GM15510 (cell line): Measurements from ENCODE around the gene MUC4.

ENCODE experiments used
- POLR2A ChIP-seq: IDR thresholded peaks from 3 replicates; pipeline ENCODE4 v1.6.1; 2011; ENCODE audit warnings: borderline replicate concordance; ENCODE audit not compliant: insufficient read length; ENCODE audit errors: extremely low read depth

The MUC4 gene

GRCh38 chr3:195849322-195850074 lies 37.8 kb upstream of the MUC4 start:
- no peak for TF ChIP-seq POLR2A

GRCh38 chr3:195847055-195847950 lies 35.6 kb upstream of the MUC4 start:
- no peak for TF ChIP-seq POLR2A

- TF ChIP-seq POLR2A = no peak
These were observed 33.8 kb upstream of the MUC4 start for GRCh38 chr3:195845483-195845882.

- TF ChIP-seq POLR2A = no peak
These were observed 33.0 kb upstream of the MUC4 start for GRCh38 chr3:195844671-195845218.

- no peak for TF ChIP-seq POLR2A
These were observed 27.7 kb upstream of the MUC4 start for GRCh38 chr3:195839260-195840010.

GRCh38 chr3:195838714-195839113 lies 27.0 kb upstream of the MUC4 start:
- no peak for TF ChIP-seq POLR2A

- TF ChIP-seq POLR2A = no peak
These were observed 24.9 kb upstream of the MUC4 start for GRCh38 chr3:195836476-195837135.

- no peak for TF ChIP-seq POLR2A
These were observed 24.1 kb upstream of the MUC4 start for GRCh38 chr3:195835791-195836190.

GRCh38 chr3:195834675-195835583 lies 23.2 kb upstream of the MUC4 start:
- no peak for TF ChIP-seq POLR2A

- TF ChIP-seq POLR2A = no peak
These were observed 18.1 kb upstream of the MUC4 start for GRCh38 chr3:195829897-195830254.

GRCh38 chr3:195828762-195829161 lies 17.0 kb upstream of the MUC4 start:
- TF ChIP-seq POLR2A = no peak

- no peak for TF ChIP-seq POLR2A
These were observed 14.4 kb upstream of the MUC4 start for GRCh38 chr3:195825857-195826804.
